ENCODE measurements around the gene GNB1L.

- TF ChIP-seq CTCF (IDR thresholded peaks at IDR 0.05), result no peak
- no peak for TF ChIP-seq POLR2A (IDR thresholded peaks at IDR 0.05; ENCODE audit: low read depth)
- TF ChIP-seq EP300 (IDR thresholded peaks at IDR 0.05), result no peak
- TF ChIP-seq POLR2AphosphoS5 (IDR thresholded peaks at IDR 0.05), result no peak
These were observed 112.3 kb downstream of the GNB1L start for GRCh38 chr22:19742160-19743066.

Data from esophagus muscularis mucosa (tissue), 4 donors.